IMR-90 (cell line): ENCODE results near the gene HOXB8. TPM values are rescaled to one million over a fixed set of nuclear protein-coding genes. Genes with fewer than 3 reads are reported as not detected.

Experiments
- ATAC-seq: fragments of 200-7000 bp; cut with Tn5 transposase; 2 replicates; pipeline ENCODE4 v1.9.1; 2020; ENCODE audit warnings: low read depth, mild to moderate bottlenecking, moderate library complexity
- BruUV-seq: library from RNA; stranded (reverse); fragments of 400-500 nt; replicated peaks from 2 replicates; lab custom pipeline; 2021; lab: Mats Ljungman, UMichigan
- CTCF ChIA-PET: fragments of 300-600 bp; formaldehyde crosslinking; extraction: SDS; loops from one replicate; lab custom pipeline; 2021; ENCODE audit warnings: antibody characterized with exemption; lab: Yijun Ruan, JAX
- POLR2A ChIA-PET: fragments of 300-600 bp; sonication (Branson Sonifier 250); formaldehyde crosslinking; loops from one replicate; lab custom pipeline; 2022; ENCODE audit warnings: antibody characterized with exemption; ENCODE audit not compliant: unreplicated experiment; lab: Charles Lee
- DNase-seq: peaks from one replicate; pipeline ENCODE4 v3.0.0; 2013
- H2AFZ ChIP-seq: replicated peaks from 2 replicates; pipeline ENCODE3; 2013; ENCODE audit warnings: low read length, mild to moderate bottlenecking; ENCODE audit not compliant: poor library complexity
- H2AK5ac ChIP-seq: 2 replicates; pipeline ENCODE4 v1.6.1; 2013; ENCODE audit warnings: low read depth, low read length, inconsistent platforms
- H2AK9ac ChIP-seq: replicated peaks from 2 replicates; pipeline ENCODE3; 2013; ENCODE audit warnings: mild to moderate bottlenecking, low read depth, low read length, moderate library complexity; ENCODE audit not compliant: poor library complexity
- H2BK120ac ChIP-seq: 2 replicates; pipeline ENCODE4 v1.6.1; 2013; ENCODE audit warnings: low read depth, low read length, inconsistent platforms
- H2BK15ac ChIP-seq: 3 replicates; pipeline ENCODE4 v1.6.1; 2013; ENCODE audit warnings: low read depth, low read length, inconsistent platforms
- H2BK20ac ChIP-seq: 2 replicates; pipeline ENCODE4 v1.6.1; 2013; ENCODE audit warnings: low read depth, mild to moderate bottlenecking, inconsistent platforms, low read length, moderate library complexity
- H2BK5ac ChIP-seq: 2 replicates; pipeline ENCODE4 v1.6.1; 2013; ENCODE audit warnings: mild to moderate bottlenecking, low read depth, low read length, inconsistent platforms; ENCODE audit not compliant: poor library complexity, severe bottlenecking
- H3K14ac ChIP-seq: replicated peaks from 2 replicates; pipeline ENCODE4 v1.6.1; 2013; ENCODE audit warnings: low read depth, low read length, inconsistent platforms
- H3K18ac ChIP-seq: 2 replicates; pipeline ENCODE4 v1.6.1; 2013; ENCODE audit warnings: low read depth, low read length, control low read depth
- H3K23ac ChIP-seq: 2 replicates; pipeline ENCODE4 v1.6.1; 2013; ENCODE audit warnings: low read depth, low read length, inconsistent platforms
- H3K27ac ChIP-seq: 2 replicates; pipeline ENCODE4 v1.5.1; 2013; ENCODE audit warnings: mild to moderate bottlenecking, control low read depth, low read length; ENCODE audit not compliant: insufficient read depth
- H3K27me3 ChIP-seq: 2 replicates; pipeline ENCODE4 v1.6.1; 2013; ENCODE audit warnings: low read length; ENCODE audit not compliant: control insufficient read depth, insufficient read depth
- H3K36me3 ChIP-seq: 2 replicates; pipeline ENCODE4 v1.6.1; 2013; ENCODE audit warnings: low read length, mixed read lengths; ENCODE audit not compliant: control insufficient read depth, insufficient read depth
- H3K4ac ChIP-seq: 2 replicates; pipeline ENCODE4 v1.6.1; 2013; ENCODE audit warnings: low read depth, low read length, inconsistent platforms
- H3K4me1 ChIP-seq: 2 replicates; pipeline ENCODE4 v1.6.1; 2013; ENCODE audit warnings: low read length, mixed read lengths; ENCODE audit not compliant: control insufficient read depth, insufficient read depth
- H3K4me2 ChIP-seq: 2 replicates; pipeline ENCODE4 v1.6.1; 2013; ENCODE audit warnings: low read depth, mild to moderate bottlenecking, control low read depth, low read length, moderate library complexity
- H3K4me3 ChIP-seq: 2 replicates; pipeline ENCODE4 v1.5.1; 2013; ENCODE audit warnings: low read depth, mild to moderate bottlenecking, control low read depth, low read length, moderate library complexity; ENCODE audit not compliant: insufficient read depth
- H3K56ac ChIP-seq: 2 replicates; pipeline ENCODE4 v1.6.1; 2013; ENCODE audit warnings: low read length, inconsistent platforms; ENCODE audit not compliant: insufficient read depth; ENCODE audit errors: extremely low read depth
- H3K79me1 ChIP-seq, 2 experiments: 2 replicates each; pipeline ENCODE4 v1.6.1; 2013; ENCODE audit warnings: low read length in 2 of 2, inconsistent platforms in 1 of 2, low read depth in 1 of 2
- H3K9ac ChIP-seq: 2 replicates; pipeline ENCODE4 v1.6.1; 2013; ENCODE audit warnings: low read depth, low read length, control low read depth
- H3K9me1 ChIP-seq: 2 replicates; pipeline ENCODE4 v1.6.1; 2013; ENCODE audit warnings: low read length, inconsistent platforms; ENCODE audit not compliant: insufficient read depth
- H3K9me3 ChIP-seq: 2 replicates; pipeline ENCODE4 v1.6.1; 2013; ENCODE audit warnings: low read length; ENCODE audit not compliant: control insufficient read depth, insufficient read depth
- H4K20me1 ChIP-seq: 2 replicates; pipeline ENCODE4 v1.6.1; 2013; ENCODE audit warnings: low read length, inconsistent platforms; ENCODE audit not compliant: insufficient read depth
- H4K5ac ChIP-seq: 2 replicates; pipeline ENCODE4 v1.6.1; 2013; ENCODE audit warnings: mild to moderate bottlenecking, low read depth, low read length, control low read depth
- H4K8ac ChIP-seq, 2 experiments: 2 replicates each; pipeline ENCODE4 v1.6.1; 2013; ENCODE audit warnings: low read depth in 2 of 2, low read length in 2 of 2, control low read depth in 1 of 2, inconsistent platforms in 1 of 2
- H4K91ac ChIP-seq: 2 replicates; pipeline ENCODE4 v1.6.1; 2013; ENCODE audit warnings: low read depth, low read length, inconsistent platforms; ENCODE audit not compliant: insufficient read depth
- BHLHE40 ChIP-seq: fragments of 150-350 bp; IDR thresholded peaks from 2 replicates; pipeline ENCODE4 v1.6.1; 2016; ENCODE audit warnings: mild to moderate bottlenecking, low read depth, low read length
- CEBPB ChIP-seq: IDR thresholded peaks from 2 replicates; pipeline ENCODE4 v1.6.1; 2012; ENCODE audit warnings: low read depth, low read length, improper control_type of control experiment
- CHD1 ChIP-seq: IDR thresholded peaks from 2 replicates; pipeline ENCODE4 v1.6.1; 2012; ENCODE audit warnings: low read depth, low read length, improper control_type of control experiment
- CTCF ChIP-seq: conservative IDR thresholded peaks from 2 replicates; pipeline ENCODE4 v1.5.1; 2012; ENCODE audit warnings: mild to moderate bottlenecking, low read depth, low read length, improper control_type of control experiment
- FOS ChIP-seq: fragments of 150-350 bp; IDR thresholded peaks from 2 replicates; pipeline ENCODE4 v1.6.1; 2016; ENCODE audit warnings: low read depth, low read length
- MAFK ChIP-seq: IDR thresholded peaks from 2 replicates; pipeline ENCODE4 v1.6.1; 2012; ENCODE audit warnings: low read depth, low read length, improper control_type of control experiment
- MAZ ChIP-seq: IDR thresholded peaks from 2 replicates; pipeline ENCODE4 v1.6.1; 2012; ENCODE audit warnings: low read depth, mild to moderate bottlenecking, low read length, improper control_type of control experiment, moderate library complexity, borderline replicate concordance
- MXI1 ChIP-seq: IDR thresholded peaks from 2 replicates; pipeline ENCODE4 v1.6.1; 2012; ENCODE audit warnings: low read depth, mild to moderate bottlenecking, low read length, moderate library complexity, borderline replicate concordance
- POLR2A ChIP-seq: IDR thresholded peaks from 2 replicates; pipeline ENCODE4 v1.6.1; 2012; ENCODE audit warnings: mild to moderate bottlenecking, low read depth, low read length
- RAD21 ChIP-seq: IDR thresholded peaks from 2 replicates; pipeline ENCODE4 v1.6.1; 2012; ENCODE audit warnings: low read length, improper control_type of control experiment
- RCOR1 ChIP-seq: IDR thresholded peaks from 2 replicates; pipeline ENCODE4 v1.6.1; 2012; ENCODE audit warnings: mild to moderate bottlenecking, low read length, improper control_type of control experiment; ENCODE audit not compliant: insufficient replicate concordance
- RFX5 ChIP-seq: IDR thresholded peaks from 2 replicates; pipeline ENCODE4 v1.8.0; 2012; ENCODE audit warnings: low read depth, mild to moderate bottlenecking, low read length, moderate library complexity
- SMC3 ChIP-seq: fragments of 150-350 bp; IDR thresholded peaks from 2 replicates; pipeline ENCODE4 v1.6.1; 2016; ENCODE audit warnings: low read depth, mild to moderate bottlenecking, antibody characterized with exemption, low read length, moderate library complexity
- USF2 ChIP-seq: fragments of 150-350 bp; IDR thresholded peaks from 2 replicates; pipeline ENCODE4 v1.6.1; 2017; ENCODE audit warnings: mild to moderate bottlenecking, antibody characterized with exemption, low read length, low read depth
- WGBS, 2 experiments: methylation state at CpG; one replicate each; pipeline versions ENCODE4 v1.1.5 to v1.1.7; 2013; ENCODE audit warnings: missing lambda C conversion rate in 2 of 2; ENCODE audit not compliant: insufficient read length in 1 of 2; ENCODE audit errors: extremely low coverage in 2 of 2; 5-methylcytosine and 5-hydroxymethylcytosine counted together
- dilution Hi-C: fragments of 300-500 bp; cut with HindIII; formaldehyde crosslinking; loops from one replicate; pipeline ENCODE4 v1.14.3; 2018; ENCODE audit warnings: low sequenced_read_pairs; ENCODE audit not compliant: unreplicated experiment
- in situ Hi-C: fragments of 300-500 bp; cut with MboI; formaldehyde crosslinking; loops from 3 replicates; pipeline ENCODE4 v1.14.3; 2019; ENCODE audit warnings: low sequenced_read_pairs, inconsistent platforms, mixed read lengths
- intact Hi-C: fragments of 100-400 bp; cut with micrococcal nuclease; formaldehyde crosslinking; loops from 2 replicates; pipeline ENCODE4 v1.10.0; 2022
- polyA plus RNA-seq, 3 experiments: library from polyadenylated mRNA; depleted of rRNA; stranded (reverse); fragments of >200 nt; gene quantifications; 2 replicates each; pipeline ENCODE4 v1.2.3, GENCODE V29; 2012; ENCODE audit warnings: low replicate concordance in 1 of 3
- total RNA-seq: library from RNA; depleted of rRNA; stranded (reverse); fragments of >200 nt; gene quantifications from 2 replicates; pipeline ENCODE4 v1.2.3, GENCODE V29; 2012

Gene HOXB8
- total and polyA plus RNA-seq, 2 of the 4 experiments (the other 2 are of a cell fraction): 0.54 to 5.3 TPM

- intact Hi-C loops: no loop called here
- in situ Hi-C loops: no loop called here
- ChIA-PET CTCF (interaction anchor here (1.4 kb wide), 1 partner anchor 11 kb away, joined by 4 read pairs; no protein-coding TSS in a partner anchor), POLR2A (no interaction called here)
- H3K9ac ChIP-seq: no peak overlapping the region
- no peaks in the 10 kb centered on the region for H3K36me3 ChIP-seq
- 13% methylated on average over 7 of the region's 18 CpGs; no CpG with 5 or more reads in 1 of the 2 experiments for WGBS, 2 experiments
- H4K20me1 ChIP-seq: no peaks in the 10 kb centered on the region; the same call in 1 of the 2 replicates
- no peak overlapping the region for H3K4ac ChIP-seq
- H2BK20ac ChIP-seq: no peak overlapping the region
- H3K9me1 ChIP-seq: no peaks in the 10 kb centered on the region
- H4K91ac ChIP-seq: no peak overlapping the region
- dilution Hi-C loops: no loop called here
- BruUV-seq: no TSS peak
- no peak overlapping the region for H2AK5ac ChIP-seq
- peaks cover 99% of the 10 kb centered on the region for H3K27me3 ChIP-seq
- no peak overlapping the region; the same call in 1 of the 2 replicates for H3K4me2 ChIP-seq
- no peak overlapping the region for H2BK120ac ChIP-seq
- H2BK5ac ChIP-seq: no peak overlapping the region
- H3K27ac ChIP-seq: no peak overlapping the region
- H3K9me3 ChIP-seq: peaks cover 23% of the 10 kb centered on the region
- H4K5ac ChIP-seq: no peak overlapping the region
- ATAC-seq (0 out of 2 replicates have a peak, but pooled peaks have one; percentile 35), DNase-seq (peak; percentile 85)
- no peak overlapping the region for H3K56ac ChIP-seq
- no peak overlapping the region for H3K4me3 ChIP-seq
- H4K8ac ChIP-seq: no peak overlapping the region
- no peak overlapping the region for H3K14ac ChIP-seq
- no peaks in the 10 kb centered on the region for H3K4me1 ChIP-seq
- H3K23ac ChIP-seq: no peak overlapping the region
- H3K18ac ChIP-seq: no peak overlapping the region
- no peak overlapping the region for H2BK15ac ChIP-seq
- no peak overlapping the region for H2AFZ ChIP-seq
- no peak overlapping the region for H2AK9ac ChIP-seq
- no peaks in the 10 kb centered on the region for H3K79me1 ChIP-seq
- TF ChIP-seq POLR2A (no peak), SMC3 (no peak), CHD1 (no peak), RAD21 (no peak), MXI1 (no peak), RCOR1 (no peak), MAZ (no peak), FOS (peak; percentile 67), MAFK (peak; percentile 80; the same call in 1 of the 2 replicates), USF2 (no peak), BHLHE40 (peak; percentile 55), CTCF (no peak), RFX5 (no peak), CEBPB (peak; percentile 97)
These were observed 22.5 kb upstream of the HOXB8 start for GRCh38 chr17:48637323-48638260.
